GM18858 (cell line): ENCODE data around the gene ATXN2L.
"Not testable (repeated sequence)": the region's sequence is repeated elsewhere in the genome, so short reads cannot be mapped to it uniquely, and the experiment has no call there.

ENCODE experiments used
- ATAC-seq: cut with Tn5 transposase; IDR thresholded peaks from one replicate; pipeline ENCODE4 v1.9.1; 2021; ENCODE audit not compliant: unreplicated experiment

Gene ATXN2L

DNA sequence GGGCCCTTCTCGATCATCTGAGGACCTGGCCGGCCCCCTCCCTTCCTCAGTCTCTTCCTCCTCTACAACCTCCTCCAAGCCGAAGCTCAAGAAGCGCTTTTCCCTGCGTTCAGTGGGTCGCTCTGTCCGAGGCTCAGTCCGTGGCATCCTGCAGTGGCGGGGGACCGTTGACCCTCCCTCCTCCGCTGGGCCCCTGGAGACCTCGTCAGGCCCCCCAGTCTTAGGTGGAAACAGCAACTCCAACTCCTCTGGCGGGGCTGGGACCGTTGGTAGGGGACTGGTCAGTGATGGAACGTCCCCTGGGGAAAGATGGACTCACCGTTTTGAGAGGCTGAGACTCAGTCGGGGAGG lies 43.6 kb downstream of the ATXN2L start:
- ATAC-seq, result no peak

DNA sequence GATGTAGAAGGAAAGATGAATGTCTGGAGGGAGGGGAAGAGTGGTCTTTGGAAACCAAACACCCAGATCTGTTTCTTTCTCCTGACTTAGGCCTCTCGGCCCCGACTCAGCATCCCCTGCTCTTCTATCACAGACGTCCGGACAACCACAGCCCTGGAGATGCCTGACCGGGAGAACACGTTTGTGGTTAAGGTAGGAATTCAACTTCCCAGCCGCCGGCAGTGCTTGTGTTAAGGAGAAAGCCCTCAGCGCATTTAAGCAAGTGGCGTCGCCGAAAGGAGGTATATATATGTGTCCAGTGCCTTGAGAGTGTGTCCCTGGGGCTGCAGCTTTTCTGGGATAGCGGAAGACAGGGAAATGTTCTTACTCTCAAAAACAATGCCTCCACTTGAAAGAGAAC lies 44.4 kb downstream of the ATXN2L start:
- no peak for ATAC-seq

DNA sequence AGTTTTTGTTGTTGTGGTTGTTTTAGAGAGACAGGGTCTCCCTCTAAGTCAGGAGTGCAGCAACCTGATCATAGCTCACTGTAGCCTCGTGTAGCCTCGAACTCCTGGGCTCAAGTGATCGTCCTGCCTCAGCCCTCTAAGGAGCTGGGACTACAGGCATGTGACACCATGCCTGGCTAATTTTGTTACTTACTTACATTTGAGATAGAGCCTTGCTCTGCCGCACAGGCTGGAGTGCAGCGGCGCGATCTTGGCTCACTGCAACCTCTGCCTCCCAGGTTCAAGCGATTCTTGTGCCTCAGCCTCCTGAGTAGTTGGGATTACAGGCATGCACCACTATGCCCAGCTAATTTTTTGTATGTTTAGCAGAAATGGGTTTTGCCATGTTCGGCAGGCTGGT lies 44.8 kb downstream of the ATXN2L start:
- not testable (repeated sequence) for ATAC-seq

DNA sequence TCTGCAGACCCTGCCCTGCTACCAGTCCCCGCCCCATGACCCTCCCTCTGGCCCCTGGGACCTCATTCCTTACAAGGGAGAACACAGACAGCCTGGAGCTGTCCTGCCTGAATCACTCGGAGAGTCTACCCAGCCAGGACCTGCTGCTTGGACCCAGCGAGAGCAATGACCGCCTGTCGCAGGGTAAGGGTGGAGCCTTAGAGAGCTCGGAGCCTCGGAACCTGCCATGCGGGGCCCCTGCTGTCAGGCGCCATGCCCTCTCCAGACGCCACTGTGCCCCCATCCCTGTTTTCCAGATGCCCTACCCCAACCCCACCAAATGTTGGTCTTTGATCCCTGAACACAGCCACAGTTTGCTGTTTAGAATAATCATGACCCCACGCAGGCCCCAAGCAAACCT lies 46.4 kb downstream of the ATXN2L start:
- ATAC-seq, result no peak

DNA sequence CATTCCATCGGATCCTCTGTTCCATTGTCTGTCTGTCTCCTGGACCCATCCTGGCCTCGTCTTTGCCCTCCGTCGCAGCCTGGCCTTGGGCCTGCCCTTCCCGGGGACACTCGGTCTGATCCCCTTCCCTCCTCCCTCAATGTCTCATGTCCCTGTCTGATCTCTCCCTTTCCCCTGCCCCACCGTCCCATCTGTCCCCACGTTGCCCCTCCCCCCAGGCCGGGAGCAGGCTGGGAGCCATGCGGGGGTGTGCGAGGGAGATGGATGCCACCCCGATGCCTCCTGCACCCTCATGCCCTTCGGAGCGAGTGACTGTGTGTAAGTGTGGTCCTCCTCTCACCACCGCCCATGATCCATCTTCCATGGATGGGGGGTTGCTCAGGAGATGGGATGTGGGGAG lies 50.2 kb downstream of the ATXN2L start:
- no peak for ATAC-seq

DNA sequence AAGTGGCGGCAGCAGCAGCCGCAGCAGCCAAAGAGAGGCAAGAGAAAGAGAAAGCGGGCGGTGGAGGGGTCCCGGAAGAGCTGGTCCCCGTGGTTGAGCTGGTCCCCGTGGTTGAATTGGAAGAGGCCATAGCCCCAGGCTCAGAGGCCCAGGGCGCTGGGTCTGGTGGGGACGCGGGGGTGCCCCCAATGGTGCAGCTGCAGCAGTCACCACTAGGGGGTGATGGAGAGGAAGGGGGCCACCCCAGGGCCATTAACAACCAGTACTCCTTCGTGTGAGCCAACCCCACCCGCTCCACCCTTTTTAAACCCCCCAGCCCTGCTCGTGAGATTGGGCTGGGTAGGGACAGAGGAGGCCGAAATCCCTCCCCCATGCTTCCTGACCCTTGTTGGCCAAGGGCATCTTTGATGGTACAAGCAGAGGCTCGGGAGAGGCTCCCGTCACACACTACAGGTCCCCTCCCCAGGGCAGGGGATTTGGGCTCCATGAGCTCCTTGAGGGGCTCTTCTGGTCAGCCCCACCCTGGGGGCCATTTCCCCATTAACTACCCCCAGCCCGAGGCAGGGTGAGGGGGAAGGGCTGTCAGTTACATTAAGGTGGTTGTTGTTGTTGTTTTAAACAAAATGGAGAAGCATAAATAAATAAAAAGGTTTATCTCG lies 50.9 kb downstream of the ATXN2L start:
- ATAC-seq, result no peak

DNA sequence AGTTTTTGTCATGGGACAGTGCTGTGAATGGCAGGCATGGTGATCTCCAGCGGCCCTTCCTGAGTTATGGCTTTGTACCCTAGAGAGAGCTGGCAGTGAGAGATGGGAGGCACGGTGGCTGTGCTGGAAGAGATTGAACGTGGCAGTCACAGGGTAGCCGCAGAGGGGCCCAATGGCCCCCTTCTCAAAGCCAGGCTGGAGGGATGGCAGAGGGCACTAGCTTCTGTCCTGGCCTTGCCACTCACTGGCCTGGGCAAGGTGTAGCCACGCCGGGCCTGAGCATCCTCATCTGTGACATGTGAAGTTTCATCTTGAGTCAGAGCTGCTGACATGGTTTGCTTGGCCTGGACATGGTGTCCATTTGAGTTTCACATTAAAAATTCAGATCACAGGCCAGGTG lies 51.6 kb downstream of the ATXN2L start:
- ATAC-seq, result no peak

DNA sequence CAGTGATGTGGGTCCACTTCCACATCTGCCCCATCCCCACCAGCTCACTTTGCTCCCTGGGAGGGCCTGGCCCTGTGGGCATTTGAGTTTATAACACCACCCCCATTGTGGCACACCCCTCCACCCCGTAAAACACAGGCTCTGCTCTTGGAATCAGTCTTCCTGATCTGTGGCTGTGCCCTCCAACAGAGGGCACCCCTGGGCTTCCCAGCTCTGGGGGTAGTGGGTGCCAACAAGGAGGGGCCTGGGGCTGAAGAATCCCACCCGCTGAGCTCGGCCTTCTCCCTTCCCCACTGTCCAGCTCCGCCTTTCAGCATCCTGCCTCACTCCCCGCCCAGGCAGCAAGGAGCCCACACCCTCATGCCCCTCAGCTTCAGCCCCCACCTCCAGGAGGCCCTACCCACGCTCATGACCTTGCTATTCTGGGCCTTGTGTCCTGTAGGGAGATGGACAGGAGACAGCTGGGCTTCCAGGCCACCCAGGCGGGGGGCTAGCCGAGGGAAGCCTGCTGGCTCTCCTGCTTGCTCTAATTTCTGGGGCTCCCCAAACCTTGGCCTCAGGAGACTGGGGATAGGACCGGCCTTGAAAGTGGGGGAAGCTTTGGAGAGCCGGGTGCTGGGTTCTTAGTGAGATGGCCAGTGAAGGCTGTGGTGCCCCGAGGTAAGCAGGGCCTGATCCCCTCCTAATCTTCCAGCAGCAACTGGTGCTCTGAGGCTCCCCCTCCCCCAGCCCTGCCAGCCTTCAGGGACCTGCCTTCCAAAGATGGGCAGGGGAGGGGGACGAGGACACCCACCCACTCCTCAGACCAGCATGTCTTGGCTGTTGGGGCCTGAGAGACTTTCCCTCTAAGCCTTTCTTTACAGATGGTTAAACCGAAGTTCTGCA lies 52.6 kb downstream of the ATXN2L start:
- ATAC-seq, result no peak

DNA sequence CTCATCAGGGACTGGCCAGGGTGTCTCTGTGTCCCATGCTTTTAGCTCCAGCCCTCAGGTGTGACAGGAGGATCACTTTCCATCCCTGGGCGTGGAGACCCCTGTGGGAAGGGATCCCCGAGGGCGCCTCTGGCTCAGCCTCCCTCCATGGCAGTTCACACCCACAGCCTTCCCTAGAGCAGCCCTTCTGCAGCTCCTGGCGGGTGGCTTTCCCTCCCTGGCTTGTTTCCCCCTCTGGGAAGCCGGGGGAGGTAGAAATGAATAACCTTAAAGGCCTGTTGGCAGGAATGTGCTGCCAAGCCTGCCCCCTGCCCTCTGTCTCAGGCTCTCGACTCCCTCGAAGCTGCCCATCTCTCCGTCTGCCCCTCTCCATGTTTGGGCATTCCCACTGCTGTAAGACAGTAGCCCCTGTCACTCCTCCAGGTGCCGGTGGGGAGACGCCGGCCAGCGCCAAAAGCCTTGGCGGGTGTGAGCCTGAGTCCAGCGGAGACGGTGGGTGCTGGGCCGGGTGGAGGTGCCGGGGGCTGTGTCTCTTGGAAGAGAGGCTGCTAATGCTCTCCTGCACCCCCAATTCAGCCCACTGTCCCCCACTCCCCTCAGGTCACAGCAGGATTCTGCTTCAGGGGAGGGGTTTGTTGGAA lies 53.3 kb downstream of the ATXN2L start:
- ATAC-seq, result no peak

DNA sequence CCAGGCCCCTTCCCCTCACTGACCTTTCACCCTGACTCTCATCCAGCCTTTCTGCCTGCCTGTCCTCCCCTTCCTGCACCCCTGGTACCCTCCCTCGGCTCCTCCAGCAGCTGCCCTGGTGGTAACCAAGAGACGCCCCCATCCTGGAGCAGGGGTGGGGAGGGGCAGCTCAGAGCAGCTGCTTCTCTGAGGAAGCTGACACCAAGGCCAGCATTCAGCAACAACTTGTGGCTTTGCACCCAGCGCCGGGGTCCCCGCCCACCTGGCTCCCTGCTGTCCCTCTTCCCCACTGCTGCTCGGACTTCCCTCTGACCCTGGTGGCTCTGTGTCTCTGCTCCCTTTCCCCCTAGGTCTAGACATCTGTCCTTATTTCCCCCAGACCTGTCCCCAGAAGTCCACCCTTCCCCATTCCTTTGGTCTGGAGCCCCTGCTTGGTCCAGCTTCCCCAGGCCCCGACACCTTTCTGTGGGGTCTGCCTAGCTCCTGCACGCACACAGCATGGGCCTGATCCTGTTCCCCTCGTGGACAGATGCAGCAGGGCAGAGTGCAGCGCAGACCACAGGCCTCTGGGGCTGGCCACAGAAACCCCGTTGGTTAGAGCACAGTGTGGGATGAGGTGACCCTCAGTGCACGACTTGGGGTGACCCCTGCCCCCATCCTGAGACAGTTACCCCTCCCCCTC lies 54.3 kb downstream of the ATXN2L start:
- ATAC-seq, result no peak

DNA sequence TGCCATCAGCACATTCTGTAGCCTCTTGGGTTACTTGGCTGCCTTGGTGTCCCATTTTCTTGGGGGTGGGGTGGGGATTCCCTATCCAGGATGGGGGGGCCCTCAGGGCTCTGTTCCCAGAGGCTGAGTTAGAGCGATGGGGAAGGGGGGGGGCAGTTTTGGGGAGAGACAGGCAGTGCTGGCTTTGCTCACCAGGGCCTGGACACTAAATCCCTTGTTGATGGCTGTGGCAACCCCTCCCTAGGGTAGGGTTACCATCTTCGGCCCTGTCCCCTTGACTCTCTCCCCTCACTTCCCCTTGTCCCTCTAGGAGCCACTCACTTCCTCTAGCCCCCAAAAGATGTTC lies 54.8 kb downstream of the ATXN2L start:
- no peak for ATAC-seq

DNA sequence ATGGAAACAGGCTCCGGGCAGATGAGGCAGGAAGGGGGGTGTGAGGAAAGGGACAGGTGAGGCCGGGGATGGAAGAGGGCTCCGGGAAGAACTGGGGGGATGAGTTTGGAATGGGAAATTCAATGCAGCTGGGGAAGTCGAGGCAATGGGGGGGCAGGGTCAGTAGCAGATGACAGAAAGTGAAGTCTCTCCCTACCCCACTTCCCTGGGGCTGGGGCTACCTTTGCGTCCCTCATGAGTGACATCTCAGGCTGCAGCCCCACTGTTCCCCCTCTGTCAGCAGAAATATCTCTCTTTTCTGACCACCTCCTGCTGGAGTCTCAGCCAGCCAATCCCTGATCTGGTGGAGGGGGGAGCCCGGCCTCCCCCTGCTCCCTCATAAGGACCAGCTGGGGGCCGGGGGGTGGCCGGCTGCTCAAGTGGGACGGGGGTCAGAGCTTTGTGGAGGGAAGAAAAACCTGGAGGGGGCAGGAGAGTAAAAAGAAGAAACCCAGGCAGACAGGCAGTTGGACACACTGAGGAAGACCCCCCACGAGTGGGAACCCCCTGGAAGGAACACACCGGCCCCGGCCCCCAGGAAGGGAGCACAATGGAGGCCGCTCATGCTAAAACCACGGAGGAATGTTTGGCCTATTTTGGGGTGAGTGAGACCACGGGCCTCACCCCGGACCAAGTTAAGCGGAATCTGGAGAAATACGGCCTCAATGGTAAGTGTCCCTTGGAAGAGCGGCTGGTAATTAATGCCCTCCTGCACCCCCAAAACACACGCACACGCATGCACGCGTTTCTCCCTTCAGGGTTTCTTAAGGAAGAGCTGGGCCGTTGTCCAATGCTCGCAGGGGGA lies 55.5 kb downstream of the ATXN2L start, which contains the start of gene ATP2A1:
ATP2A1 (plus strand) TSS at position 406 of the 844 bp plus-strand sequence; CDS start at position 590, 184 bp downstream.
- ATAC-seq, result no peak

DNA sequence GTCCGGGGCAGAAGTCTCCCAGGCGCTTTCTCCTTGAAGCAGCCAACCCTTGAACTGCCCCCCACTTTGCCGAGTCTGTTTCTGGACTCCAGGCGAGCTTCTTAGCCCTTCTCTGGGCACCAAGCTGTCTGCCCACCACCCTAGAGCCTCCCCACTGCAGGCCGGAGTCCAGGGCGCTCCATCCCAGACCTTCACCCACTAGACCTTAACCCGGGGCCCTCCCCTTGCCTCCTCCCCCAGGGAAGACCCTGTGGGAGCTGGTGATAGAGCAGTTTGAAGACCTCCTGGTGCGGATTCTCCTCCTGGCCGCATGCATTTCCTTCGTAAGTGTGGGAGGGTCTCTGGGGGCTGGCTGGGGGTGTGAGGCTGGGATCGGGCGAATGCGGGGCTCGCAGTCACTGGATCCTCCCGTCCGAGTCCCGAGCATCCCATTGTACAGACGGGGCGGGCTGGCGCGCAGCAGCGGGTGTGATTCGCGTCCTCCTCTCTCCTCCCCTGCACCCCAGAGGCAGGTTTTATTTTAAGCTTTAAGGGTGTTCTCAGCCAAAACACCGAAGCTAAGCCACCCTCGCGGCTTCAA lies 56.6 kb downstream of the ATXN2L start:
- peak; percentile 18 for ATAC-seq

DNA sequence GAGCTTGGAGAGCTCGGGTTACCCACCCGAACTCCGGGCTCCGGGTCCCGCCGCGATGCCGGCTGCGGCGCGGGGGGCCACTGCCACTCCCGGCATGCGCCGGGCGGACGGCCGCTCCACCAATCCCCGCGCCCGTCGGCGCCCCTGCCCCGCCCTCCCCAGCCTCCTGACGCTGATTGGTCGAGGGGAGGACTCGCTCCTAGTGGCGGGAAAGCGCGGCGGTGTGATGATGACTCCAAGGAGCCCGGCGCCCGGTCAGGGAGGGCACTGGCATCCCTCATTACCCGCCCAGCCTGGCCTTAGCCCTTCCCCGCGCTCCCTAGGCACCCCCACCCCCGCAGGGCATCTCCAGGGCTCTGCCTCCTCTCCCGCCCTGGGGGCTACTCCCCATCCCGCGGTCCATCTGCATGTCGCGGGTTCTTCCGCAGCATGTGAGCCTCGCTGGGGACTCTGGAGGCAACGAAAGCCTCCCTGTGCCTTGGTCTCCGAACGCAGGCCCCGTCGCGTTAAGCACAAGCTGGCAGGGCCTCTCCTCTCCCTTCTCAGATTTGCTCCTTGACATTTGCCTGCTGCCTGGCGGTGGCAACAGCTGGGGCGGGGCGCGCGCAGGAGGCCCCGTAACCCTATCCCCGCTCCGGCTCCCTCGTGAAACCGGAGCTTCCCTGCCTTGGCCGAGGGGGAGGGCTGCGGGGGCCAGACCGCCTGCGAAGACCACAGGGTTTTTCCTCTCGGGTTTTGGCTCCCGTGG lies 57.2 kb downstream of the ATXN2L start:
- peak; percentile 74 for ATAC-seq

DNA sequence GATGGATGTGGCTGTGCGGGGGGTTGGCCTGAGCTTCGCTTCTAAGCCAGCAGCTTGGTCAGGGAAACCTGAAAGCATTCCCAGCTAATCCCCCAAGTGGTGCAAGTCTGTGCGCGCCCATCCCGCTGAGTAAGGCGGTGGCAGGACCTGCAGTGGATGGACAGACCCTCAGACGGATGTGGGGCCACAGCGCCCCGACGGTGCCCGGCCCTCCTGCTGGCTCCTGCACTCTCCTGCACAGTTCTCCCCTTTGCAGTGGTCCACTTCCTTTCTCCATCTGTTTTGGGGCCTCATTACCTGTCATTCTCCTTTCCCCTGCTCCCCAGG lies 57.8 kb downstream of the ATXN2L start:
- no peak for ATAC-seq

DNA sequence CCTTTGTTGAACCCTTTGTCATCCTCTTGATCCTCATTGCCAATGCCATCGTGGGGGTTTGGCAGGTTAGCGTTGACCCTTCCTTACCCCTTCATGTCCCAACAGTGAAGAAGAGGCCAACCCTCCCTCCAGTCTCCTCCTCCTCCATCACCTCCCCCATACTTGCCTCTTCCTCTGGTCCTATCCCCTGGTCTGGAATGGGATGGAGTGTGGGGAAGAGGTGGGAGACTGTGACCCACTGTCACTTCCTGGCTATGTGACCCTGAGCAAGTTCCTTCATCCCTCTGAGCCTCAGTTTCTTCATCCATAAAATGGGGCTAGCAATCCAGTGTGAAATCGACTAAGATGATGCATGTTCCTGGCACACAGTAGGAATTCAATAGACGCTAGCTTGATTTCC lies 58.2 kb downstream of the ATXN2L start:
- no peak for ATAC-seq

DNA sequence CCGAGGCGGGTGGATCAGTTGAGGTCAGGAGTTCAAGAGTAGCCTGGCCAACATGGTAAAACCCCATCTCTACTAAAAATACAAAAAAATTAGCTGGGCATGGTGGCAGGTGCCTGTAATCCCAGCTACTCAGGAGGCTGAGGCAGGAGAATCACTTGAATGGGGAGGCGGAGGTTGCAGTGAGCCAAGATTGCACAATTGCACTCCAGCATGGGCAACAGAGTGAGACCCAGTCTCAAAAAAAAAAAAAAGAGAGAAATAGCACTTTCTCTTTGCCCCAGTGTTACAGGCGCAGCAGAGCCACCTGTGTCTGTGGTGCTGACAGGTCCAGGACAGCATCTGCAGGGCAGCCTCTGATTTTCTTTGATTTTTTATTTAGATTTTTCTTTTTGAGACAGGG lies 58.8 kb downstream of the ATXN2L start:
- ATAC-seq, result not testable (repeated sequence)

DNA sequence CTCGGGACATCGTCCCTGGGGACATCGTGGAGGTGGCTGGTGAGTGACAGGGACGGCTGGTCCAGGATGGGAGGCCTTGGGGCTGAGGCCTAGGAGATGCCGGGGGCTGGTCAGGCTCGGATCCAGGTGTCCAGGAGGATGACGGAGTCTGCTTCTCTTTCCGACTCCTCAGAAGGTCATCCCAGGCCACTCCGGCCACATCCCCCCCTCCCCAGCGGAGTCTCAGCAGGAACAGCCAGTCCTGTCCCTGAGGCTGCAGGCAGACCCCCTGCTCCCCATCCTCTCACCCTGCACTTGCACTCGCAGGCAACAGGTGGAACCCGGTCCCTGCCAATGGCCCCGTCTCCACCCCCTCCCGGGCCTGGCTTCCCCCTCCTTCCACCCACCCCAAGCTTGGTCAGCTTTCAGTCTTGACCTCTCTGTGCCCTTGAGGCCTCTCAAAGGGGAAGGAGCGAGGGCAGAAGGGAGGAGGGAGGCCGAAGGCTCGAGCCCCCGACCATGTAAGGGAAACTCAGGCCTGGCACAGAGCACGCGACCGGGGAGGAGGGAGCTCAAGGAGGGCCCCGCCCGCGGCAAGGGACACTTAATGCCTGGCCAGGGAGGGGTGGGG lies 59.9 kb downstream of the ATXN2L start:
- ATAC-seq, result no peak
